ENCODE data around the gene CHI3L2. TPM values are rescaled to one million over a fixed set of nuclear protein-coding genes. Genes with fewer than 3 reads are reported as not detected.

The CHI3L2 gene
- total RNA-seq, 1 experiment from 2014 or later: 0.77 TPM

- H3K4me1 ChIP-seq (ENCODE audit: control insufficient read depth, insufficient read depth, low read length): no peaks in the 10 kb centered on the region
- no peak overlapping the region for H3K27ac ChIP-seq (ENCODE audit: low read length)
- no peaks in the 10 kb centered on the region for H3K36me3 ChIP-seq (ENCODE audit: control insufficient read depth, insufficient read depth, low read length)
- ChIA-PET POLR2A (no interaction called here), CTCF (no interaction called here)
- in situ Hi-C loops (cut with HindIII; ENCODE audit: low pct_unique_long_range_greater_than_20kb, low sequenced_read_pairs) (no loop called here), intact Hi-C loops (cut with micrococcal nuclease; ENCODE audit: unreplicated experiment) (no loop called here)
- DNase-seq (ENCODE audit: low read depth, low spot score): no peak
- no peak overlapping the region for H3K4me3 ChIP-seq (ENCODE audit: low read depth in 2 of 2, low read length in 2 of 2)
- no peak for TF ChIP-seq TCF7L2 (IDR thresholded peaks at IDR 0.05; ENCODE audit: low read depth, low read length)
- no peak for TF ChIP-seq CTCF (IDR thresholded peaks at IDR 0.05)
- TF ChIP-seq POLR2AphosphoS5 (IDR thresholded peaks at IDR 0.05; ENCODE audit: low read depth, low read length): no peak
- TF ChIP-seq SIN3A (IDR thresholded peaks at IDR 0.05; ENCODE audit: borderline replicate concordance, insufficient read depth, low read depth, low read length): no peak
- TF ChIP-seq REST (IDR thresholded peaks at IDR 0.05; ENCODE audit: insufficient read depth in 1 of 2, low read depth in 2 of 2, low read length in 1 of 2): no peak
- no peak for ATAC-seq
- no peaks in the 10 kb centered on the region for H3K9me3 ChIP-seq (ENCODE audit: control insufficient read depth, insufficient read depth, low read depth, low read length)
- no TSS peak for BruUV-seq (replicated peaks)
- H3K27me3 ChIP-seq (ENCODE audit: control insufficient read depth, insufficient read depth, low read length): no peaks in the 10 kb centered on the region
Observed at GRCh38 chr1:111286912-111287311, 59.4 kb downstream of the CHI3L2 start.

- CTCF ChIA-PET: no interaction called here
- ATAC-seq: no peak
- in situ Hi-C loops (cut with HindIII; ENCODE audit: low pct_unique_long_range_greater_than_20kb, low sequenced_read_pairs) (no loop called here), intact Hi-C loops (cut with micrococcal nuclease; ENCODE audit: unreplicated experiment) (no loop called here)
- Histone ChIP-seq H3K27ac (ENCODE audit: low read length) (no peak overlapping the region), H3K4me1 (ENCODE audit: control insufficient read depth, insufficient read depth, low read length) (no peaks in the 10 kb centered on the region), H3K36me3 (ENCODE audit: control insufficient read depth, insufficient read depth, low read length) (no peaks in the 10 kb centered on the region), H3K27me3 (ENCODE audit: control insufficient read depth, insufficient read depth, low read length) (no peaks in the 10 kb centered on the region), H3K4me3 (ENCODE audit: low read depth in 2 of 2, low read length in 2 of 2) (no peak overlapping the region), H3K9me3 (ENCODE audit: control insufficient read depth, insufficient read depth, low read depth, low read length) (no peaks in the 10 kb centered on the region)
- no peak for TF ChIP-seq SIN3A (IDR thresholded peaks at IDR 0.05; ENCODE audit: borderline replicate concordance, insufficient read depth, low read depth, low read length)
- no peak for TF ChIP-seq POLR2AphosphoS5 (IDR thresholded peaks at IDR 0.05; ENCODE audit: low read depth, low read length)
- no peak for TF ChIP-seq CTCF (IDR thresholded peaks at IDR 0.05)
- TF ChIP-seq TCF7L2 (IDR thresholded peaks at IDR 0.05; ENCODE audit: low read depth, low read length): no peak
- no peak for TF ChIP-seq REST (IDR thresholded peaks at IDR 0.05; ENCODE audit: insufficient read depth in 1 of 2, low read depth in 2 of 2, low read length in 1 of 2)
- POLR2A ChIA-PET: no interaction called here
- no TSS peak for BruUV-seq (replicated peaks)
- DNase-seq (ENCODE audit: low read depth, low spot score): no peak
Observed at GRCh38 chr1:111289371-111289770, 61.9 kb downstream of the CHI3L2 start.

All from Panc1 (cell line).